HG02943 (cell line): Measurements from ENCODE around the gene SNCAIP.
"Not testable (repeated sequence)": the region's sequence is repeated elsewhere in the genome, so short reads cannot be mapped to it uniquely, and the experiment has no call there.

ENCODE experiments used
- ATAC-seq: cut with Tn5 transposase; IDR thresholded peaks from one replicate; pipeline ENCODE4 v1.9.1; 2021; ENCODE audit warnings: mild to moderate bottlenecking, low read depth, moderate library complexity; ENCODE audit not compliant: unreplicated experiment

The SNCAIP gene

GRCh38 chr5:122354293-122354692 is 42.3 kb downstream of the SNCAIP start:
- ATAC-seq = no peak

GRCh38 chr5:122355324-122355723 is 43.3 kb downstream of the SNCAIP start:
- ATAC-seq = no peak

GRCh38 chr5:122356855-122357254 is 44.8 kb downstream of the SNCAIP start:
- ATAC-seq = no peak

- no peak for ATAC-seq
Observed at GRCh38 chr5:122358372-122358979, 46.4 kb downstream of the SNCAIP start.

- ATAC-seq = no peak
Observed at GRCh38 chr5:122362361-122362760, 50.3 kb downstream of the SNCAIP start.

GRCh38 chr5:122363623-122364022 is 51.6 kb downstream of the SNCAIP start:
- ATAC-seq = no peak

GRCh38 chr5:122366501-122366900 is 54.5 kb downstream of the SNCAIP start:
- no peak for ATAC-seq

GRCh38 chr5:122367456-122367855 is 55.4 kb downstream of the SNCAIP start:
- ATAC-seq = no peak

GRCh38 chr5:122368510-122369251 is 56.6 kb downstream of the SNCAIP start:
- no peak for ATAC-seq

- ATAC-seq = no peak
Observed at GRCh38 chr5:122369253-122369815, 57.3 kb downstream of the SNCAIP start.

- ATAC-seq = no peak
Observed at GRCh38 chr5:122371511-122372151, 59.6 kb downstream of the SNCAIP start.

- no peak for ATAC-seq
Observed at GRCh38 chr5:122374110-122374509, 62.1 kb downstream of the SNCAIP start.

GRCh38 chr5:122375801-122376200 is 63.8 kb downstream of the SNCAIP start:
- no peak for ATAC-seq

GRCh38 chr5:122376250-122376649 is 64.2 kb downstream of the SNCAIP start:
- no peak for ATAC-seq

GRCh38 chr5:122377026-122377425 is 65.0 kb downstream of the SNCAIP start:
- no peak for ATAC-seq

GRCh38 chr5:122382938-122383337 is 70.9 kb downstream of the SNCAIP start:
- ATAC-seq = not testable (repeated sequence)

- ATAC-seq = no peak
Observed at GRCh38 chr5:122384739-122385235, 72.8 kb downstream of the SNCAIP start.

GRCh38 chr5:122385286-122385685 is 73.2 kb downstream of the SNCAIP start:
- no peak for ATAC-seq

- ATAC-seq = no peak
Observed at GRCh38 chr5:122385808-122386207, 73.8 kb downstream of the SNCAIP start.

- no peak for ATAC-seq
Observed at GRCh38 chr5:122390154-122390553, 78.1 kb downstream of the SNCAIP start.

- ATAC-seq = no peak
Observed at GRCh38 chr5:122390694-122391093, 78.7 kb downstream of the SNCAIP start.
